Measurements from ENCODE around the gene TRIM65. TPM values are rescaled to one million over a fixed set of nuclear protein-coding genes. Genes with fewer than 3 reads are reported as not detected.

The TRIM65 gene
- total and polyA plus RNA-seq, 2 of the 13 experiments (the other 11 are each of a cell fraction or from before 2014, with no cell fraction given) = 10.3 to 22.4 TPM

- TF ChIP-seq ZNF337 (CRISPR knock-in tag; IDR thresholded peaks at IDR 0.05; ENCODE audit: borderline replicate concordance, low read depth) (peak; percentile 89; the same call in 1 of the 2 replicates), ZNF33B (CRISPR knock-in tag; IDR thresholded peaks at IDR 0.05) (no peak; the same call in 1 of the 2 replicates), ZFP82 (CRISPR knock-in tag; IDR thresholded peaks at IDR 0.05; ENCODE audit: borderline replicate concordance) (peak; percentile 78; the same call in 1 of the 2 replicates), TEAD2 (CRISPR knock-in tag; IDR thresholded peaks at IDR 0.05) (no peak), ATF1 (CRISPR knock-in tag; IDR thresholded peaks at IDR 0.05) (peak; percentile 89), USF2 (IDR thresholded peaks at IDR 0.05; ENCODE audit: low read depth, low read length) (peak; percentile 98), USF2 (CRISPR knock-in tag; IDR thresholded peaks at IDR 0.05; ENCODE audit: borderline replicate concordance) (peak; percentile 97), HES4 (CRISPR knock-in tag; IDR thresholded peaks at IDR 0.05; ENCODE audit: borderline replicate concordance) (no peak), ZBTB38 (CRISPR knock-in tag; IDR thresholded peaks at IDR 0.05) (peak; percentile 89), JUN (CRISPR knock-in tag; IDR thresholded peaks at IDR 0.05) (peak; percentile 38; the same call in 1 of the 2 replicates), TEF (CRISPR knock-in tag; IDR thresholded peaks at IDR 0.05) (peak; percentile 73; the same call in 1 of the 2 replicates), NCOR1 (IDR thresholded peaks at IDR 0.05; ENCODE audit: borderline replicate concordance, low read length) (no peak; the same call in 1 of the 2 replicates), ZNF354B (CRISPR knock-in tag; IDR thresholded peaks at IDR 0.05) (no peak), ZNF75D (CRISPR knock-in tag; IDR thresholded peaks at IDR 0.05; ENCODE audit: borderline replicate concordance) (no peak), ETV5 (CRISPR knock-in tag; IDR thresholded peaks at IDR 0.05; ENCODE audit: borderline replicate concordance) (peak; percentile 90), AFF4 (CRISPR knock-in tag; IDR thresholded peaks at IDR 0.05) (no peak), SATB2 (CRISPR knock-in tag; IDR thresholded peaks at IDR 0.05) (peak; percentile 84; the same call in 1 of the 2 replicates), ZFP90 (CRISPR knock-in tag; IDR thresholded peaks at IDR 0.05; ENCODE audit: borderline replicate concordance) (peak; percentile 89), ZNF747 (CRISPR knock-in tag; IDR thresholded peaks at IDR 0.05; ENCODE audit: borderline replicate concordance) (peak; percentile 82; the same call in 1 of the 2 replicates), MIXL1 (CRISPR knock-in tag; IDR thresholded peaks at IDR 0.05) (peak; percentile 55), ZFP1 (CRISPR knock-in tag; IDR thresholded peaks at IDR 0.05) (peak; percentile 55; the same call in 1 of the 2 replicates), ATF3 (CRISPR knock-in tag; IDR thresholded peaks at IDR 0.05) (peak; percentile 2; the same call in 1 of the 2 replicates), DMAP1 (CRISPR knock-in tag; IDR thresholded peaks at IDR 0.05) (peak; percentile 82; the same call in 1 of the 2 replicates), ELF3 (CRISPR knock-in tag; IDR thresholded peaks at IDR 0.05) (peak; percentile 91)
These were observed 41.3 kb downstream of the TRIM65 start, which contains the start of gene WBP2 (continued) for GRCh38 chr17:75855310-75856061.

Data from HepG2 (cell line).